Urothelium cell line (cell line): ENCODE results near the gene METTL1.

Source experiments
- DNase-seq: peaks from one replicate; pipeline ENCODE4 v3.0.0; 2011; ENCODE audit warnings: low spot score, mixed read lengths
- FAIRE-seq: peaks from 2 replicates; lab custom pipeline; 2011; peaks lifted over from hg19 to GRCh38; lab: Jason Lieb, UNC

The METTL1 gene

DNA sequence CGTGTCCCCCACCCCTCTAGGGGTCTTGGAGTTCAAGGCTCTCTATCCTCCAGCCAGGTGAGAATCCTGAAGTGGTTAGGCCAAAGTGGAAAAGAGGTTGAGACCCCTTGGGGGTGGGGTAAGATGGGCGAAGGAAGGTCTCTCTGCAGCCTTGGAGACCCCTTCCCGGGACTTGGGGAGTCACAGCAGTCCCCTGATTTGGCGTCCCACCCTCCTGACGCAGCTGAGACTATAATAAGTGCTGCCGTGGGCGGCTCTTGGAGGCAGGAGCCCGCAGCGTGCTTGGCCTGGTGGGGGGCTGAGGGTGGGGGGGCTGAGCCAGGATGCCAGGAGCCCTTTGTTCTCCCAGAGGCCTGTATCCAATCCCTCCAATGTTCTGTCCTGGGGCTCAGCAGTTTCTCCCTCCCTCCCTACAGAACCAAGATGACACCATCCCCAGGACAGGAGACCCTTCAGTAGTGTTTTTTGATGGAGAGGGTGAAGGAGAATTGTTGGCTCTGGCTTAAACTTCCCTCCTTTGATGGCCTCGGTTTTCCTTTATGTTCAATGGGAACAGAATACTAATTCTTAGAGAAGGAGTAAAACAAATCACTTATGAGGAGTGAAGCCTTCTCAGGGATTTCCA lies 31.9 kb downstream of the METTL1 start:
- FAIRE-seq (no peak), DNase-seq (no peak)

DNA sequence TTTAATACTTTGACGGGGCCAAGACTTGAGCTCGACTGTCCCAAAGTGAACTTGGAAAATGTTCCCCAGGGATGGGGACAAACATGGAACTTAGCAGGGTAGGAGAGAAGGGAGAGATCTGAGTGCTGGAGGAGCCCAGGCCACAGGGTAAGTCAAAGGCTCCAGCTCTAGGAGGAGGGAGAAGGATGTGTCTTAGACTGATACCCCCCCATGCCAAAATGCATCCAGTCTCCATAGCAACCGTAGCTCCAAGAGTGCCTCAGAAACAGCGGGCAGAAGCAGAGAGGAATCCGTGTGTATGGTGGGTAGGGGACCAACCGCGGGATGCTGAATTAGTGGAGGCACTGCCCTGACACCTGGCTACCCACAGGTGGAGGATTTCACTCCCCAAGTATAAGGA lies 32.5 kb downstream of the METTL1 start:
- FAIRE-seq (no peak), DNase-seq (no peak)

DNA sequence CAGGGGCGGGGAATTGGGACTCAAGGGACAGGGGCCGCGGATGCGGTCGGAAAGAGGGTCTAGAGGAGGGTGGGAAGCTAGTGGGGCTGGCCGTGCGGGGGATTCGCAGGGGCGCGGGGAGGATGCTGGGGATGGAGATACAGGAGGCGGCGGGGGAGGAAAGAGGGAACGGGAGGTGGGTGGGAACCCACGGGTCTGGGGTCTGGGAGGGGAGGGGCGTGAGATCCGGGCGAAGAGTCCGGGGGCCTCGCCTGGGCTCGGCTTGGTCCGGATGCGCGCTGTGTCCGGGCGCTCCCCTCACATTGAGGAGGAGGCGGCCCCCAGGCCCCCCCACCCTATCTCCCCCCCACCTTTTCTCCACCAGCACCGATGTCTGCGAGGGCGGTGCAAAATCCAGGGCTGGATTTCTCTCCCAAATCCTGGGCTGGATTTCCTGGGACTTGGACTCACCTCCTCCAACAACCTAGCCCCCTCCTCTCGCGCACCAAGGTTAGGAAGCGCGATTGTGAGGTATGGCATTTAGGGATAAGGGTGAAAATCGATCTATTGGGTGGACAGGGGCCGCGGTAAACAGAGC lies 33.2 kb downstream of the METTL1 start, which contains the start of gene AGAP2:
TSS of gene AGAP2 (minus strand) at position 82 of the 577 bp plus-strand sequence. CDS start 496 bp downstream, outside the sequence.
- peak; percentile 60 for DNase-seq
- no peak for FAIRE-seq

DNA sequence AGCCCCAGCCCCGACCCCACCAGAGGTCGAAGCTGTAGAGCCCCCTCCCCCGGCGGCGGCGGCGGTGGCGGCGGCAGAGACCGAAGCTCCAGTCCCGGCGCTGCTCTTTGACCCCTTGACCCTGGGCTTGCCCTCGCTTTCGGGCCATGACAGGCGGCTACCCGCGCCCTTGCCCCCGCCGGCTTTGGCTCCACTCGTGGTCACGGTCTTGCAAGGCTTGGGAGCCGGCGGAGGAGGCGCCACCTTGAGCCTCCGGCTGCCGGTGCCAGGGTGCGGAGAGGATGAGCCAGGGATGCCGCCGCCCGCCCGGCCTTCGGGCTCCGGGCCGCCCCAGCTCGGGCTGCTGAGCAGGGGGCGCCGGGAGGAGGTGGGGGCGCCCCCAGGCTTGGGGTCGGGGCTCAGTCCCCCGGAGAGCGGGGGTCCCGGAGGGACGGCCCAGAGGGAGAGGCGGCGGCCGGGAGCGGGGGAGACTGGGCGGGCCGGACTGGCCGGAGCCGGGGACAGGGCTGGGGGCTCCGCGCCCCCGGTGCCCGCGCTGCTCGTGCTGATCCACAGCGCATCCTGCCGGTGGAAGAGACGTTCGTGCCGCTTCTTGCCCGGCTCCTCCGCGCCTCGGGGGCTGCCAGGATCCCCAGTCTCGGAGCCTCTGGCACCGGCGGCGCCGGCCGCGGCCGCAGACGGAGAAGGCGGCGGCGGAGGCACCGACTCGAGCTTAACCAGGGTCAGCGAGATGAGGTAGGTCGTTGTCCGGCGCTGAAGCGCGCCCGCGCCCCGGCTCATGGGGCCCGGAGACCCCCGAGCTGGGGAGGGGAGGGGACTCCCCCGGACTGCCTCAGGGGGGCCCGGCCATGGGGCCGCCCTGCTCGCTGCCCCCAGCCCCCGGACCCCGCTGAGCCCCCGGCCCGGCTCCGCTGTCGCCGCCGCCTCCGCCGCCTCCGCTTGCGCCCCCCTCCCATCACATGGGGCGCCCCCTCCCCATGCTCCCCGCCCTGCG lies 34.1 kb downstream of the METTL1 start:
- FAIRE-seq, result no peak
- peak; percentile 52 for DNase-seq

DNA sequence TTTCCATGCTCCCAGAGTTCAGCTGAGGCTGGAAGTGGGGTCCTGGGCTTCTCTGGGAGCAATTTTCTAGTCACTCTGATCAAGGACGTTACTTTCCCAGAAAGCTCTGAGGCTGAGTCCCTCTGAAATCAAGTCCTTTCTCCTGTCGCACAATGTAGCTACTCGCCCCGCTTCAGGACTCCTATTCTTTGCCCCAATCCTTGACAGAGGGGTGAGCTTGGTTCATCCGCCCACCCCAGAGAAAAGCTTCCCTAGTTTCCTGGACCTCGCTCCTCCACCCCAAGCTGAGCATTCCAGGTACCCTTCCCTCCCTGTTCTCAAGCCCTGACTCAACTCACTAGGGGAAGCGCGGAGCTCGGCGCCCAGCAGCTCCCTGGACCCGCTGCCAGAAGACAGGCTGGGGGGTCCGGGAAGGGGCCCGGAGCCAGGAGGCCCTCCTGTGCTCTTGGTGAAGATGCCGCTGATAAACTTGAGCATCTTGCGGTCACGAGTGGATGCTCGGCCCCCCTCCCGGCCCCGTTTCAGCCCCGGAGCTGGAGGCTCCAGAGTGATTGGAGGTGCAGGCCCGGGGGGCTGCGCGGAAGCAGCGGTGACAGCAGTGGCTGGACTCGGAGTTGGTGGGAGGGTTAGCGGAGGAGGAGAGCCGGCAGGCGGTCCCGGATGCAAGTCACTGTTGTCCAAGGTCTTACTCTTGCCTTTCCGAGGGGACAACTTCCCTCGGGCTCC lies 35.0 kb downstream of the METTL1 start:
- FAIRE-seq (no peak), DNase-seq (no peak)

DNA sequence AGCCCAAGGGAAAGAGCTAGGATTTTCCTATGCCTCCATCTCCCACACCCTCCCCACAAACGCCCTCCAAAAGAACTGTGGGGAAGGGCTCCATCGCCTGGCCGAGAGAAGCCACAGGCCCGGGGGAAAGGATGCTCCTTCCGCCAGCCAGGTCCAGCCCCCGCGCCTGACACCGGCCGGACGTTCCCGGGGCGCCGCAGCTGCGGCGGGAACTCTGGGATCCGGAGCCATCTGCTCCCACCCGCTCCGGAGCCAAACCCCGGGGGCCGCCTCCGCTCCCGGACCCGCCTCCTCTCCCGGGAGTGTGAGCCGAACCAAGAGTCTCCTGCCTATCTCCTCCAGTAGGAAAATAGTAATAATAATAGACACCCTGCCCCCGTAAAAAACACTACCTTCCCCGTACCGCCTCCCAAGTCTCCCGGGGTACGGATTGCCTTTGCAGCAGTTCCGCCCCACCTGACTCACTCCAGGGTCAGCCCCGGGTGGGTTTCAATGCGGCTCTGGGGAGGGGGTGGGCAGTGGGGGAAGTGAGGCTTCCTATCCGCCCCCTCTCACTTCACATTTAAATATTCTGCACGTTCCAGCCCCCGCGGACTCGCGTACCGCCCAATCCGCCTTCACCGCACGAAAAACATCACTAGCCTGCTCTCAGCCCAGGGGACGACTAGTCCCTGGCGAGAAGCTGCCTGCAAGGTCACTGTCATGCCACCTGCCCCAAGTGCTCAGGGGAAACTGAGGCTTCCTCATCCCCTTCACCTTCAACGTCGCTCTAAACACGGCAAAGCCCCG lies 35.8 kb downstream of the METTL1 start:
- peak; percentile 70 for DNase-seq
- FAIRE-seq, result peak; percentile 13

DNA sequence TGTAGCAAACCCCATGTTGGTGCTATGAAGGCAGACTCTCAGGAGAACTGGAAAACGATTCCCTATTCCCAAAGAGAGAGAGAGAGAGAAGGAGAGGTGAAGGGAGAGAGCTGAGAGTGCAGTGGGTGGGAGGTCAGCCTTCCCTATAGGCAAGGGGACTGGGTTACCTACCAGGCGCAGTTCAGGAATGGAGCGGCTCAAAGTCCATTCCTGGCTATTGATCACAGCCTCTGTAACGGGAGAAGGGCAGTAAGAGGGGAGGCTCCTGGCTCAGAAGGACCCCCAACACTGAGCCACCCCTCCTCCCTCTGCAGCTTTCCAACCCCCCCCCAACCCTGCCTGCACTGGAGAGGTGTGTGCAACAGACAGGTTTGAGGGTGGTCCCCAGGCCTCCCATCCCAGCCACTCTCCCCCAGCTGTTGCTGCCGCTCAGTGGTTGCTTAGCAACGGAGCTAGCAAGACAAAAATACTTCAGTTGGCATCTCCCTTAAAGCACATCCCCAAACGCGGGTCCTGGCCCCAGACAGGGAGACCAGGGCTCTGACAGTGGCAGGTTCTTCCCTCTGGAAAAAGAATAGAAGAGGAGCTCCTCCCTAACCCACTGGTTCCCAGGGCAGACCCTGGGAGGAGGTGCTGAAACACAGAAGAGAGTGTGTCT lies 36.6 kb downstream of the METTL1 start:
- no peak for DNase-seq
- FAIRE-seq, result no peak

DNA sequence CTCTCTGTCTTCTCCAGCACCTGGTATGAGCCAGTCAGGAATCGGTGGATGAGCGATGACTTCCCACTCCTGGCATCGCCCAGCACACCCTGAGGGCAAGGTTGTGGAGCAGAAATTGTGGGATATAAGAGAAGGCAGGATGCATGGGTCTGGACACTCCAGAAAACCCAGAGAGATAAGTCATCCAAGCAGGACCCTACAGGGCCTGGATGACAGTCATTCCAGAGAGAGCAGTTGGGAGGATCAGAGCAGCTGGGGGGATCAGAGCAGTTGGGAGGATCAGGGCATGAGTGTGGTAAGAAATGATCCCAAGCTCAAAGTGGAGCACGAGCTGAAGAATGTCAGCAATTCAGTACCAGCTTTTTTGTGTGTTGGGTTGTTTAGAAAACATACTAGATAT lies 37.3 kb downstream of the METTL1 start:
- FAIRE-seq (no peak), DNase-seq (no peak)

DNA sequence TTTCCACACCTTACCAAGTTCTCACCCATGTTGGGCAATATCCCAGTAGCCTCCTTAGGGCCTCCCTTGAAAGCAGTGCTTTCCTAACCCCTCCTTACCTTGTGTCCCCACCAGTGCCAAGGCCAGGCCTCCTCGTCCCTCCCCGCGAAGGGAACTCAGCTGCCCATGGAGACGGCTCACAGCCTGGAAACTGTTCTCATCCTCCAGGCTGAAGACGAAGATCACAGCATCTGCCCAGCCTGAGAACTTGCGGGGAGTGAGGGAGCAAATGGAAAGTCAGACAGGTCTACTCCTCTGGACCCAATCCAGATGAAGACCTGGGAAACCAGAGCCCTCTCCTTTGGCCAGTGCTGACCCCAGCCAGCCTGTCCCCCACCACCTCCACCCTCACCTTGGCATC lies 38.0 kb downstream of the METTL1 start:
- FAIRE-seq, result no peak
- DNase-seq, result no peak

DNA sequence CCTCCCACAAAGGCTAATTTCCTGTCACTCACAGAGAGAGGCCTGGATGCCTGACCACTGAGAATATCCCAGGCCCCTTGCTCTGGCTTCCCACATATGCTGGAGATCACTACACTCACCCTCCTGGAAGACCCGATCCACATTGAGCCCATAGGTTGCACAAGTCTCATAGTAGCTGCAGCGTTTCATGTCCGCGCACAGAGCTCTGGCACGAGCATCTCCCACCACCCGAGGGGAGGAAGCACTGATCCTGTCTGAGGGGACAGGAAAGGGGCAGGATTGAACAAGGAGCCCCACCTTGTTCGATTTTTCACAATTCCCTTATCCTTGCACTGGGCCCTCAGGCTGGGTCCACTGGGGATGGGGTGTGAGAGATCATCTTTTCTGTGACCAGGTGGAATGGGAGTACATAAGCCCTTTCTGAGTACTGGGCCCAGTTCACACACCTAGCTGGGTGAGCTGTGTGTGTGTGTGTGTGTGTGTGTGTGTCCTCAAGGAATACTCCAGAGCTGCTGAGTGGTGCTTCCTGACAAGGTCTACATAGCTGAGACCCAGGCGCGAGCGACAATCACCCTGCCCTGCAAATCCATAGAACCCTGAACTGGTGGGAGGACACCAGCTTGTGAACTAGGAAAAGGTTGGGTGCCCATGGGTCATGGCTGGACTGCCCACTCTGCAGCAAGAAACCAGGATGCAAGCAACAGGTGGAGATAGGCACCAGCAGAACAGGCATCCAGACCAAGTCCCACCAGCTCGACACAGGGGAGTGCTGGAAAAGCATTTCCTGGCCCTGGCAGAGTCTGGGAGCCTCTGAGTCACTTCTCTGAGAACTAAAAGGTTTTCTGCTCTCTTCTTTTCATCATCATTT lies 38.9 kb downstream of the METTL1 start:
- no peak for FAIRE-seq
- DNase-seq, result no peak

DNA sequence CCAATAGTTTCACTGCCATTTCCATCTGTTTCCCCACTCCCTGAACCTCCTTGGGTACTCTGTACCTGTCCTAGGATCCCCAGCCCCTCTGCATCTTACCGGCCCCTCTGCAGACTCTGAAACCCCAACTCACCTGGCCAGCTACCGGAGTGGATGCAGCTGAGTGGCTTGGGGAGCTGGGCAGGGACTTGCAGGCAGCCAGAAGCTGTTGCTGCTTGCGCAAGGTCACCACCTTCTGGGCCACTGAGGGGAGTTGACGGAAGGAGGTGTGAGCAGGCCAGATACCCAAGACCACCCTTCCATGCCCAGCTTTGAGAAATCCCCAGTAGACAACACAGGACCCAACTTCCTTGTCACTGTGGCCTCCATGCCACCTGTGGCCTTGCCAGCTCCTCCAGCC lies 39.6 kb downstream of the METTL1 start:
- no peak for DNase-seq

DNA sequence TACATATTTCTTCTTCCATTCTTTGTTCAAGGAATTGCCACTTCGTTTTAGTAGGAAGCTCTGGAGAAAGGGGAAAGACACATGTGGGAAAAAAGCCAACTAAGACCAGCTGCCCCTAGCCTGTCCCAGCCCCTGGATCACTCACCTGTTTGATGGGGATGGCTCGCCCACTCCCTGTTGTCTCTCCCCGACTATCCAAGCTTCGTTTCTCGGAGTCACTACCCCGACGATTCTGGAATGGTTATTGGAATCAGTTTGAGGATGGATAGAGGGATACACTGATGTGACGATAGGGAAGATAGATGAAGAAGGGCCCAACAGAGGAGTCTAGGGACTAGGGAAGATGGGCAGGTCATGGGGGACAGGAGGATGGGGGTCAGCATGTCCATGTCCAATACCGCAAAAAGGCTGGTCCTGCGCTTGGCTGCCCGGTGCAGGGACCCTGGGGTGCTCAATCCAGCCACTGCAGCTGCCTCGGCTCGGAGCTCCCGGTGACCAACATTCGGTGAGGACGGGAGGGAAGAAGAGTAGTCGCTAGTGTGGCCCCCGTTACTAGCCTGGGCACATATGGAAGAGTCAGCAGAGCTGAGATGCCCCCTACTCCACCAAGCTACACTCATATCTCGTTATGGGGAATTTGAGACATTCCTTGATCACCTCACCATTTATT lies 40.4 kb downstream of the METTL1 start:
- no peak for DNase-seq
- FAIRE-seq, result no peak

More for the DNA sequence above, 39.6 kb downstream of the METTL1 start:
- FAIRE-seq, result no peak

DNA sequence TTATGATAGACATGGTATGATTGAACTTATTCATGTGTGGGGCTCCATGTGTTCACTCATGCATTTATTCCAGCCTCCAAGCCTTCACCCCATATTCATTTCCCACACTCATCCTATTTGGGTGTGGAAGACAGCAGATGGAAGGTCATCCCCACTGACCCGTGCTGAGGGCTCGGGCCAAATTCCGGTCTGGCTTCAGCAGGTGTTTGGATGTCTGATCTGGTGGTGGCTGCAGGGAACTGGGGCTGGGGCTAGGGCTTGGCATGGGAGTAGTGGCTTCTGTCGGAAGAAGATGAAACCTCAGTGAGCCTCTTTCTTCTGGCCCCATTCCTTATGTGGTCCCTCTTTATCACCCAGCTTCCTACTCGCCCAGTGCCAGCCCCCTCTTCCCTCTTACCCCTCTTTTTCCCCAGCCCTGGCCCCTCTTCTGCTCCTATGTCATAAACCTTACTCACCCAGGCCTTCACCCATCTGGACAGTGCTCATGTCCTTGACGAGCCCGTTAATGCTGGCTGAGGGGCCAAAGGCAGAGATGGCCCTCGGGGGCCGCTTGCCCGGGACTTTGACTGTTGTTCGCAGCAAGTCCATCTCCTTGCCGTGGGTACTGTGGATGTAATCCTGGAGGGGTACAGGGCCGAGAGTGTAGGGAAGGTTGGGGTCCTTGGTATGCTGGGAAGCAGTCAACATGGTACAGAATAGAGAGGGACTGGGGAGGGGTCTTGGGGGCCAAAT lies 41.4 kb downstream of the METTL1 start:
- FAIRE-seq, result no peak
- DNase-seq, result no peak

DNA sequence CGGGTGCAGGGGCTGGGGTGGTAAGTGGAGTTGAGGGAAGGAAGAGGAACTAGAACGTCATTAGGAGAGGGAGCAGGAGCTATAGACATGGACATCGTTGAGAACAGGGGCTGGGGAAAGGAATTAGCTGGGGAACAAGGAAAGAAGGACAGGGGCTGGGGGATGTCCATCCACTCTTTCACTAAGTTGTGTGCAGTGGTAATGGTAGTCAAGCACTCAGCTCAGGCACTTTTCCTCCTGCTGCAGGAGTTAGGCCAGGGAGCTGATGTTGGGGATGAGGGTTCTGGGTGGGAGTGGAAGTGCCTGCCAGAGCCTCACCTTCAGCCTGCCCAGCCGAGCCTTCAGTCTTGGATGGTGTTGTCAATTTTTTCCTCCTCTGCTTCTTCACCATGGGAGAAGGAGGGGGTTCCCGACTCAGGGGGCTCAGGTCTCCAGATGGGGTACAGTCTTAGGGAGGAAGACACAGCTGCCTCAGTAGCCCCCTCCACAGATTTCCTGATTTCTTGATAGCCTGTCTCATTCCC lies 42.5 kb downstream of the METTL1 start:
- FAIRE-seq, result no peak
- no peak for DNase-seq

DNA sequence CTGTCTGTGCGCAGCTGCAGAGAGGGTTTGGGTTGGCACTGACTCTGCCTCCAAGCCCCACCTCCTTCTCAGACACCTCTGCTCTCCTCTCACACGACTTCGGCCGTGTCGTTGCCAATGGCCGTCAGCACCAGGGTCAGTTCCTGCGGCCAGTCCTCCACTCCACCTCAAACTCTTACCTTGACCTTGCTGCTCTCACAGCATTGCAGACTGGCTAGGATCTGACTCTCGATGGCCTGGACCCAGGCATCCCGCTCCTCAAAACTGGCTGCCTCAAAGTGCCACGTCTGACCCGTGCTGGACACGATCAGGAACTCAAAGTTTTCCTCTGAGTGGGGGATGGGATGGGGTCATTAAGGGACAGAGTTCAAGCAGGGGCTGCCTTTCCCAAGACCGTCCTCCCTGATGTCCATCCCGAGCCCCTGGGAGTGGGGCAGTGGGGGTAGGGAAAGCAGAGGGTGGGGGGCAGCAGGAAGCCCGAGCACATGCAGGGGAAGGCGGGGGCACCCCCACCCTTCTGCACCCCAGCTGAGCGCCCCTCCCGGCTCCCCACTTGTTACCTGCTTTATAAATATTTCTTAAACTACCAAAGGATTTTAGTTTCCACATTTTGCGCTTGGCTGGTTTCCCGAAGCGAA lies 44.0 kb downstream of the METTL1 start:
- FAIRE-seq (no peak), DNase-seq (no peak)

DNA sequence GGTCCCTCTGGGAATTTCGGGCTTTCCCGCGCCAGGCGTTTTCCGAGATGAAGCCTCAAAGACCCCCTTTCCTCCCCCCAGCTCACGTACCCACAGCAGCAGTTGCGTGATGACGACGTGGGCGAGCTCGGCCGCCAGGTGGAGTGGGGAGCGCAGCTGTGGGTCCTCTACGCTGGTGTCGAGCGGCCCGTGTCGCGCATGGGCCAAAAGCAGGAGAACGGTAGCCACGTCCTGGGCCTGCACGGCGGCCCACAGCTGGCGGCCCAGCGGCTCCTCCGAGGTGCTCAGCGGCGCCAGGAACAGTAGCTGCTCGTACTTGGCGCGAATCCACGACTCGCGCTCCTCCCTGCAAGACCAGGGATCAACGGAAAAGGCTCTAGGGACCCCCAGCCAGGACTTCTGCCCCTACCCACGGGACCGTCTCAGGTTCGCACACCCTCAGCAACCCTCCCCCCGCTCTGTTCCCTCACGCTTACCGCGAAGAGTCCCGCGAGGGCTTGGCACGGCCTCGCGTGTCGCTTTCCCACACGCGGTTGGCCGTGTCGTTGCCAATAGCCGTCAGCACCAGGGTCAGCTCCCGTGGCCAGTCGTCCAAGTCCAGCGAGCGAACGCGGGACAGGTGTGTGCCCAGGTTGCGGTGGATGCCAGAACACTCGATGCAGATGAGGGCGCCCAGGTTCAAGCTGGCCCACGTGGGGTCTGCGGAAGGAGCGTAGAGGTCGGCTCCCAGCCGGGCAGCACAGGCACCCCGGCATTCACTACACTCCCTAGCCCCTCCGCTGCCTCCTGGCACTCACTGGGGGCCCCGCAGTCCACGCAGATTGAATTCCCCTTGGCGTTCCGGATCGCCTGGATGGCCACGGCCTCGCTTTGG lies 44.8 kb downstream of the METTL1 start:
- no peak for FAIRE-seq
- DNase-seq, result no peak
